AG04449 (cell line): ENCODE measurements around the gene DESI2.

ENCODE experiments used
- CTCF ChIA-PET: fragments of 350-600 bp; formaldehyde crosslinking; extraction: SDS; loops from one replicate; lab custom pipeline; 2021; ENCODE audit warnings: antibody characterized with exemption; lab: Yijun Ruan, JAX
- POLR2A ChIA-PET: fragments of 400-600, 350-600 bp; formaldehyde crosslinking; extraction: SDS; loops from one replicate; lab custom pipeline; 2020; ENCODE audit warnings: antibody characterized with exemption, inconsistent platforms; lab: Yijun Ruan, JAX
- DNase-seq: peaks from one replicate; pipeline ENCODE4 v3.0.0-alpha.2; 2010; ENCODE audit warnings: low read depth, low spot score
- H3K4me3 ChIP-seq: 2 replicates; pipeline ENCODE4 v1.5.1; 2011; ENCODE audit warnings: low read depth, mild to moderate bottlenecking, control low read depth, low read length
- TF ChIP-seq, protein P1 (sequence below): IDR thresholded peaks from one replicate; pipeline ENCODE4 v1.5.1; 2011; ENCODE audit warnings: mild to moderate bottlenecking, moderate library complexity, low read length, control low read depth, inconsistent platforms; ENCODE audit not compliant: insufficient read depth; ENCODE audit errors: missing control alignments

Gene DESI2

DNA sequence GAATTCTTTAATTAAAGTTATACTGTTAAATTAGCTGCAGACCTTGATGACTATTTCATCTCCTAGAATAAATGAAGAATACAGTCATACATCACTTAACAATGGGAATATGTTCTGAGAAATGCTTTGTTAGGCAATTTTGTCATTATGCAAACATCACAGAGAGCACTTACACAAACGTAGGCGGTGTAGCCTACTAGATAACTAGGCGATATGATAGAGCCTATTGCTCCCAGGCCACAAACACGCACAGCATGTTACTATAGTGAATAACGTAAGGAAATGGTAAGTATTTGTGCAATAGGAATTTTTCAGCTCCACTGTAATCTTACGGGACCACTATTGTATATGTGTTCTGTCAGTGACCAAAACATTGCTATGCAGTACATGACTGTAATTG, 37.6 kb upstream of the DESI2 start:
- ChIA-PET CTCF (interaction anchor here (1.0 to 5.8 kb wide), 3 partner anchors 11 to 186 kb away, joined by 3 to 37 read pairs (median 3); no protein-coding TSS in a partner anchor), POLR2A (no interaction called here)
- TF ChIP-seq, protein P1, sequence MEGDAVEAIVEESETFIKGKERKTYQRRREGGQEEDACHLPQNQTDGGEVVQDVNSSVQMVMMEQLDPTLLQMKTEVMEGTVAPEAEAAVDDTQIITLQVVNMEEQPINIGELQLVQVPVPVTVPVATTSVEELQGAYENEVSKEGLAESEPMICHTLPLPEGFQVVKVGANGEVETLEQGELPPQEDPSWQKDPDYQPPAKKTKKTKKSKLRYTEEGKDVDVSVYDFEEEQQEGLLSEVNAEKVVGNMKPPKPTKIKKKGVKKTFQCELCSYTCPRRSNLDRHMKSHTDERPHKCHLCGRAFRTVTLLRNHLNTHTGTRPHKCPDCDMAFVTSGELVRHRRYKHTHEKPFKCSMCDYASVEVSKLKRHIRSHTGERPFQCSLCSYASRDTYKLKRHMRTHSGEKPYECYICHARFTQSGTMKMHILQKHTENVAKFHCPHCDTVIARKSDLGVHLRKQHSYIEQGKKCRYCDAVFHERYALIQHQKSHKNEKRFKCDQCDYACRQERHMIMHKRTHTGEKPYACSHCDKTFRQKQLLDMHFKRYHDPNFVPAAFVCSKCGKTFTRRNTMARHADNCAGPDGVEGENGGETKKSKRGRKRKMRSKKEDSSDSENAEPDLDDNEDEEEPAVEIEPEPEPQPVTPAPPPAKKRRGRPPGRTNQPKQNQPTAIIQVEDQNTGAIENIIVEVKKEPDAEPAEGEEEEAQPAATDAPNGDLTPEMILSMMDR, result no peak
- H3K4me3 ChIP-seq, result no peak overlapping the region
- DNase-seq, result no peak

DNA sequence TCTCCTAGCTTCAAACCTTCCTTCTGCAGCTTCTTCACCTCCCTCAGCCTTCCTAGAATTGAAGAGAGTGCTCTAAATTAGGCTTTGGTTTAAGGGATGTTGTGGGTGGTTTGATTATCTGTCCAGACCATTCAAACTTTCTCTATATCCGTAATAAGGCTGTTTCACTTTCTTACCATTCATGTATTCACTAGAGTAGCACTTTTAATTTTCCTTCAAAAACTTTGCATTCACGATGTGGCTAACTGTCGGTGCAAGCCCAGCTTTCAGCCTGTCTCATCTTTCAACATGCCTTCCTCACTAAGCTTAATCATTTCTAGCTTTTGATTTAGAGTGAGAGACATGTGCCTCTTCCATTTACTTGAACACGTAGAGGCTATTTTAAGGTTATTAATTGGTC, 26.2 kb upstream of the DESI2 start:
- ChIA-PET POLR2A (no interaction called here), CTCF (interaction anchor here (0.8 kb wide), 1 partner anchor 22 kb away, joined by 3 read pairs; no protein-coding TSS in a partner anchor)
- H3K4me3 ChIP-seq, result no peak overlapping the region
- TF ChIP-seq, protein P1, result no peak
- no peak for DNase-seq

DNA sequence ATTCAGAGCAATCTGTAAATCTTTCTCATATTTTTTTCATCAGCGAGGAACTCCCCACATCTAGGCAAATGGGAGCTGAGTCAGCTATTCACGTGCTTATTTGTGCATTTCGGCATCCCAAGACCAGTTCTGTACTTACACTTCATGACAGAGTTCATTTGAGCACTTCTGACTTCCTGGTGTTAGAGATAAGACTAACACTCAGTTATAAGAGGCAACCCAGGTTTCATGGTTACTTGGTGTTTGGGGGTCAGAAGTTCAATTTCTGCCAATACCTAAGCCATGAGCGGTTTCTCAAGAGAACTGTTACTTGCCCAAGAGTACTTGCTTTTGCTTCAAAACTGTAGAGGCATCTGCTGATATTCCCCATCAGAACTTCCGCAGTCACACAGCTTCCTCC, 24.1 kb upstream of the DESI2 start:
- CTCF ChIA-PET, result interaction anchor here (1.0 kb wide), 1 partner anchor 11 kb away, joined by 4 read pairs; no protein-coding TSS in a partner anchor
- no peak for DNase-seq
- POLR2A ChIA-PET, result no interaction called here
- no peak overlapping the region for H3K4me3 ChIP-seq
- TF ChIP-seq, protein P1, result no peak

DNA sequence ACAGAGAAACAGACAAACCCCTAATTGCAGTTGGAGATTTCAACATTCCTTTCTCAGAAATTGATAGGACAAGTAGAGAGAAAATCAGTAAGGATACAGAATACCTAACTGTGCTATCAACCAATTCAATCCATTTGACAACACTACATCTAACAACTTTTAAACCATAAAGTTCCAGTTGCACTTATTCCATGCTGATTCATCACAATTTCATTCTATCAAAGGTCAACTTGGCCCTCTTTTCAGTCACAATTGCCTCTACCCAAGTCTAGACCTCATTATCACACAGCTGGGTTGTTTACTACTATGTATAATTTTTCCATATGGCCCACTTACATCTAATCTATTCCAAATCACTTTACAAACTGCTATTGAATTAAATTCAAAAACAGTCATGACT, 19.8 kb upstream of the DESI2 start:
- H3K4me3 ChIP-seq, result no peak overlapping the region
- DNase-seq, result no peak
- CTCF ChIA-PET, result no interaction called here
- TF ChIP-seq, protein P1, result no peak
- POLR2A ChIA-PET, result no interaction called here

DNA sequence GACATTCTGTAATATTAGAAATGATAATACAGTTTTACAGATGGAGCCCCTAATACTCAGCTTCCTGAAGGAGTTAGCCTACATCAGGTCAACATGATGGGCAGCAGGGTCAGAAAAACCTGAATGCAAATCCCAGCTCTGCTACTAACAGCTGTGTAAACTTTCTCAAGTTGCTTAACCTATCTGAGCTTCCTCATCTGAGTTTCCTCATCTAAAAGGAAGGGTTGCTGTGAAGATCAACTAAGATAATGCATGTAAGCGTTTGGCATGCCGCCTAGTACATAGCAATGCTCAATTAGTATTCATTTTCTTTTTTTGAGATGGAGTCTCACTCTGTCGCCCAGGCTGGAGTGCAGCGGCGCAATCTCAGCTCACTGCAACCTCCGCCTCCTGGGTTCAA, 18.4 kb upstream of the DESI2 start:
- POLR2A ChIA-PET, result no interaction called here
- TF ChIP-seq, protein P1, result no peak
- CTCF ChIA-PET, result interaction anchor here (0.6 to 1.8 kb wide), 5 partner anchors 18 to 408 kb away, joined by 3 to 4 read pairs (median 3); no protein-coding TSS in a partner anchor
- no peak overlapping the region for H3K4me3 ChIP-seq
- no peak for DNase-seq

DNA sequence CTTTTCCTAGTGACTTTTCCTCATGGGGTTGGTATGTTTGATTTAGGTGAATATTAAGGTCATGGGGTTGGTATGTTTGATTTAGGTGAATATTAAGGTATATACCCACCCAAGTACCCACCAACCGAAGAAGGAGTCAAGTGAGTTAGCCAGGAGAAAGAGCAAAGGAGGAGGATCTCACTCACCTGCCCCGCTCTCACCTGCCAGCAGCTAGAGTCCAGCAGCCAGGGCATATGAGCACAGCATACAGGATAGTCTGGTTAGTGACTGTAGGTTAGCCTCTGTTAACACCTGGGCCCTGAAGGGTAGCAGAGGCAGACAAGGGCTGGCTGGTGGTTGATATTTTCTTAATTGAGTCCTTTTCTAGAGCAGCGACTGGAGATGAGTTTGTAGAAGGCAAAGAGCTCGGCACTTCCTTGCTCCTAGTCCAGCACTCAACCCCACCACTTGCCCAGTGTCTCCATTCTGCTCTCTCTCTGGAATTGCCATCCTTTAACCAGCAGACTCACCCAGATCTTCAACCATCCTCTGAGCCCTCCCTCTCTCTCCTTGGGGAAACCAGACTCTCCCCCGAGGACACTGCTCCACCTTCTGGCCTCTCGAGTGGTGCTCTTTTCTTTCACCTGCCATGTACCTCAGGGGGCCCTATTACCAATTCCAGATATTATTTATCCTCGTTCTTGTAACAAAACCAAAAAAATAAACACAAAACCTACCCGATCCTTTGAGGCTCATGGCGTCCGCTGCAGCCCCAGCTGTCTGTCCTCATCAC, 16.3 kb upstream of the DESI2 start:
- CTCF ChIA-PET, result interaction anchor here (1.1 kb wide), 1 partner anchor 32 kb away, joined by 3 read pairs; no protein-coding TSS in a partner anchor

More for the DNA sequence above, 16.3 kb upstream of the DESI2 start:
- TF ChIP-seq, protein P1, result no peak
- POLR2A ChIA-PET, result no interaction called here
- no peak overlapping the region for H3K4me3 ChIP-seq
- DNase-seq, result no peak
